HG02870 (cell line): ENCODE measurements around the gene TUBG1.

Experiments
- ATAC-seq: cut with Tn5 transposase; IDR thresholded peaks from one replicate; pipeline ENCODE4 v1.9.1; 2021; ENCODE audit warnings: mild to moderate bottlenecking, moderate library complexity; ENCODE audit not compliant: unreplicated experiment

TUBG1 gene

DNA sequence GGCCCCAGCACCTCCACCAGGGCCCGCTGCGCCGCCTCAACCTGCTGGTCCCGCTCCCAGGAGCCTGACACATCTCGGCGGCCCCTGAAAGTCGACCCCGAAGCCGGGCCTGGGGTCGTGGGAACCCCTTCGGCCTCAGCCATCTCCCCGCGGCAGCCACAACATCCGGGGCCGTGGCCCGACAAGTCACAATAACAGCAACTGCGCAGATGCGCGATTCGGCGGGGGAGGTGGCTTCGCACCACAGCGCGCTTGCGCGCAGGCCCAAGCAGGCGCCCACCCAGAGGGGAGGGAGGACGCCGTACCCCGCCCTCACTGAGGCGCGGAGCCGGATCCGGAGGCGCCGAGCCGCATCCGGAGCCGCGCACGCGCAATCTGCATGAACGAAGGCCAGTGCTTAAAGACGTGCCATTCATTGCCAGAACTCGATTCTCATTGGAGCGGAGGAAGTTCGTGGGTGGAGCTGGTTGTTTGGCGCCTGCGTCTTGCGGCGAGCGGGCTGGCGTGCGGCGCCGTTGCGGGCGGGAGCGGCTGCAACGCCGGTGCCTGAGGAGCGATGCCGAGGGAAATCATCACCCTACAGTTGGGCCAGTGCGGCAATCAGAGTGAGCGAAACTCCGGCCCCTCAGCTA is at the start of gene TUBG1, which contains the start of gene RETREG3:
TSS of gene TUBG1 (plus strand) at position 502 of the 632 bp plus-strand sequence. CDS start at position 557, 55 bp downstream.
TSS of gene RETREG3 (minus strand) at position 193 of the 632 bp plus-strand sequence. CDS start at position 143, 50 bp downstream.
- peak; percentile 87 for ATAC-seq

DNA sequence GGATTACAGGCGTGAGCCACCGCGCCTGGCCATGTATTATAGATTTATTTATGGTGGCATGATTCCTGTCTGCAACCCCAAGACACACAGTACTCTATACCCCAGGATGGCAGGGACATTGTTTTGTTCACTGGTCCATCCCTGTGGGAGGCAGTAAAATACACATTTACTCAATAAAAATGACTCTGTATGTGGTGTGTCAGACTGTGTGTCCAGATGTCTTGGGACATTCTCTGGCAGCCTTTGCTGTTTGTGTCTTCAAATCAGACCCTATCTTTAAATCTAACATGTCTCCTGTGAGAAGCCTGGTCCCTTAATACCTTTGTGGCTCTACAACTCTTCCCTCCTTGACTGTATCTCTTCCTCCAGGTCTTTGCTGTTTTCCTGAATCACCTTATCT is 49.2 kb upstream of the TUBG1 start:
- ATAC-seq, result no peak

DNA sequence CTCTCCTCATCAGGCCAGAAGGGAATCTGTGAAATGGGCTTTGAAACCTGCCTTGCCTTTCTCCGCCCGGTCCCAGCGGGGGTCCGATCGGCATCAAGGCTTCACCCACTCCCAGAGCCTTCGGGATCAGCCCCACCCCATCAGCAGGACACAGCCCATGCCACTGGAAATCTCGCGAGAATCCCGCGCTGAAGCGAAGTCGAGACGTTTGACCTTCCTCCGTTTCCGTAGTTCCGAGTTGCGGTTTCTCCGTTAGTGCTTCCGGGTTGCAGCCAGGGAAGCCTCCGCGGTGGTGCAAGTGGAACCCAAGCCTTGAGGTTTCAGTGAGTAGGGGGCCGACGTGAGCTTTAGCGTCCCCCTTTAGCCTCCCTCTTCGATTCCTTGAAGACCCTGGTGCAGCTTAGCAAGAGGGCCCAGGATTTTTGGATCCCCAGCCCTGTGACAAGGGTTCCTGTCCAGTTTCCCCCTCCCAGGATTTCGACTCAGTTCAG is 47.5 kb upstream of the TUBG1 start, which contains the start of gene COASY:
TSS of gene COASY (plus strand) at position 252 of the 491 bp plus-strand sequence. CDS start 475 bp downstream, outside the sequence.
- peak; percentile 64 for ATAC-seq

GRCh38 chr17:42562388-42563142 is 46.9 kb upstream of the TUBG1 start:
- ATAC-seq, result no peak

DNA sequence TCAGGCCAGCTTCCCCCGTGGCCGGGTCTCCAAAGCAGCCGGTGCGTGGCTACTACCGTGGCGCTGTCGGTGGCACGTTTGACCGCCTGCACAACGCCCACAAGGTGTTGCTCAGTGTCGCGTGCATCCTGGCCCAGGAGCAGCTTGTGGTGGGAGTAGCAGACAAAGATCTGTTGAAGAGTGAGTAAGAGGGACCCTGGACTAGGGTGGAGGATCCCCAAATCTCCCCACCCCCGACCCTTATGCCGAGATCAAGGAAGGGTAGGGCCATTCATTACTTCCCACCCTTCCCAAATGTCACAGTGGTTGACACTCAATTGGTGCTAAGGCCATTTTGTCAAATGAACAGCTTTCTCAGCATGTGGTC is 46.4 kb upstream of the TUBG1 start:
- ATAC-seq, result no peak

- no peak for ATAC-seq
These were observed 45.9 kb upstream of the TUBG1 start for GRCh38 chr17:42563543-42563942.

DNA sequence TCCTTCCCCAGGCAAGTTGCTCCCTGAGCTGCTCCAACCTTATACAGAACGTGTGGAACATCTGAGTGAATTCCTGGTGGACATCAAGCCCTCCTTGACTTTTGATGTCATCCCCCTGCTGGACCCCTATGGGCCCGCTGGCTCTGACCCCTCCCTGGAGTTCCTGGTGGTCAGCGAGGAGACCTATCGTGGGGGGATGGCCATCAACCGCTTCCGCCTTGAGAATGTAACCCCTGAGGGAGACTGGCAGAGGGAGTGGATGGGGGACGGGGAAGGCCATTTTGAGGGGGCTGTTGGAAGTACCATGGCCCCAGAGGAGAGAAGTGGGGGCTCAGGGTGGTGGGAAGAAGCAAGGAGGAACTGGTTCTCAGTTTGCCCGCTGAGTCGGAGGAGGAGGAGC is 45.5 kb upstream of the TUBG1 start:
- ATAC-seq, result no peak

DNA sequence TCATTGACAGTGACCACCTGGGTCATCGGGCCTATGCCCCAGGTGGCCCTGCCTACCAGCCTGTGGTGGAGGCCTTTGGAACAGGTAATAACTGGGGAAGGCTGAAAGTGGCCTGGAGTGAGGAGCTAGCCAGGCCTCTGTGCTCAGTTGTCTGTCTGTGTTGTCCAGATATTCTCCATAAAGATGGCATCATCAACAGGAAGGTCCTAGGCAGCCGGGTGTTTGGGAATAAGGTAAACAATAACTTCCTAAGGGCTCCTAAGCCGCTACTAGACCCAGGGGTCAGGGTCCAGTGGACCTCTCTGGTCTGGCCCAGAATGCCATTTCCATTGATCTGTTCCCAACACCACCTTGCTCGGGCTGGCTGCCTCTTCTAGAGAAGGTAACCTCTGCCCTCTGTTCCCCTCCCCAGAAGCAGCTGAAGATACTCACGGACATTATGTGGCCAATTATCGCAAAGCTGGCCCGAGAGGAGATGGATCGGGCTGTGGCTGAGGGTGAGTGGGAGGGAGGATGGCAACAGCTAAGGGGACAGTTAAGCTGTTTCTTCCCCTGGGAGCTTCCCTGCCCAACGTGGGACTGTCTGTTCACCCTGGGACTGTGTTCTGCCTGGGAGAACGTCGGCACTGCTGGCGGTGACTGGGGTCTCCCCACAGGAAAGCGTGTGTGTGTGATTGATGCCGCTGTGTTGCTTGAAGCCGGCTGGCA is 44.5 kb upstream of the TUBG1 start:
- ATAC-seq, result no peak

DNA sequence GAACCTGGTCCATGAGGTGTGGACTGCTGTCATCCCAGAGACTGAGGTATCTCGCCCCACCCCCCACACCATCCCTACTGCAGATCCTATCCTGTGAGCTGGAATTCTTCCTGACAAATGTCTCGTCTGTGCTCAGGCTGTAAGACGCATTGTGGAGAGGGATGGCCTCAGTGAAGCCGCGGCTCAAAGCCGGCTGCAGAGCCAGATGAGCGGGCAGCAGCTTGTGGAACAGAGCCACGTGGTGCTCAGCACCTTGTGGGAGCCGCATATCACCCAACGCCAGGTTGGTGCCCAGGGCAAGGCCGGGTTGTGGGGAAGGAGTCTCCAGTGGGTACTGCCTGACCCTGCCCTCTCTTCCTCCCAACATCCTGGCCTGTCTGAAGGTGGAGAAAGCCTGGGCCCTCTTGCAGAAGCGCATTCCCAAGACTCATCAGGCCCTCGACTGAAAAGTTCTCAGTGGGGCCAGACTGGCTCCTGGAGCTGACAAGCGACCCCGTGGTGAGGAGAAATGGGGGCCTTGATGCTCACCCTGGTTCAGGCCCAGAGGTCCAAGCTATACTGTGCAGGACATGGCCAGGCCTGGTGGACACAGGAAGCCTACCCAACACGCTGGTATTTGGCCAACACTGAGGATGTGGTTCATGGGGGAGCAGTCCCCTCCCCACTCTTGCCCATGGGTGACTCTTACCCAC is 43.8 kb upstream of the TUBG1 start:
- no peak for ATAC-seq

- no peak for ATAC-seq
These were observed 43.1 kb upstream of the TUBG1 start for GRCh38 chr17:42566215-42566882.

GRCh38 chr17:42566883-42567573 is 42.5 kb upstream of the TUBG1 start, which contains the start of gene MLX:
Gene MLX (plus strand): TSS chr17:42567100. CDS start chr17:42567125, 25 bp downstream.
- no peak for ATAC-seq

- ATAC-seq, result no peak
These were observed 41.0 kb upstream of the TUBG1 start for GRCh38 chr17:42568341-42569111.

DNA sequence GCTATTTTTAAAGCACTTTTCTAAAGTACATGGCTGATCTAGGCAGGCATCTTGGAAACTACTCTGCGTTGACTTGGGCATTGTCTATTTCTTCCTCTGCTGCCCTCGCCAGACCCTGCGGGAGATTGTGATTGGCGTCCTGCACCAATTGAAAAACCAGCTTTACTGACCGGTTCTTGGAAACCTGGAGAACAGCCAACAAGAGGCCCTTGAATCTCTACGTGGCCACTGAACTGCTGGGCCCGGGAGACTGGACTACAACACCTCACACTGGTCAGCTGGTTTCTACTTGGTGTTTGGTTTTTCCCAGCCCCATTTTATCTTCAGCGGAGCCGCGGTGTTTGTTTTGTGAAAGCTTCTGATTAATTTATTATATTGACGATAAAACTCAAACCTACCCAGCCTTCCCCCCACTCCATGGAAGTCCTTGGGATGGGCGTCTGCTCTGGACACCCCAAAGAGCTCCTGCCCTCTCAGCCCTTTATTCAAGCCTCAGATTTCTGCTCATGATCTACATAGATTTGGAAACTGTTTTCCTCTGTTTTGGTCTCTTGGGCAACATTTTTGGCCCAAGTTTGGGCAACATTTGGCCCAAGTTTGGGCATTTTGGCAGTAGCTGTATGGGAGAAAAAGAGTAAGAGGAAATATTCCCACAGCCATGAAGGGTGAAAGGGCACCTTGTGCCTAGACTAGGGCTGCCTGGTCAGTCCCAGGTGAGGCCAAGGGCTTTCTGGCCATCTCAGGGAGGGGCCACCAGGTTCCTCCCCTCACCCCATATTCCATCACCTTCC is 37.9 kb upstream of the TUBG1 start:
- no peak for ATAC-seq

GRCh38 chr17:42573095-42573494 is 36.4 kb upstream of the TUBG1 start:
- no peak for ATAC-seq

GRCh38 chr17:42574463-42574862 is 35.0 kb upstream of the TUBG1 start:
- ATAC-seq, result no peak

- ATAC-seq, result no peak
These were observed 32.3 kb upstream of the TUBG1 start for GRCh38 chr17:42577140-42577531.

DNA sequence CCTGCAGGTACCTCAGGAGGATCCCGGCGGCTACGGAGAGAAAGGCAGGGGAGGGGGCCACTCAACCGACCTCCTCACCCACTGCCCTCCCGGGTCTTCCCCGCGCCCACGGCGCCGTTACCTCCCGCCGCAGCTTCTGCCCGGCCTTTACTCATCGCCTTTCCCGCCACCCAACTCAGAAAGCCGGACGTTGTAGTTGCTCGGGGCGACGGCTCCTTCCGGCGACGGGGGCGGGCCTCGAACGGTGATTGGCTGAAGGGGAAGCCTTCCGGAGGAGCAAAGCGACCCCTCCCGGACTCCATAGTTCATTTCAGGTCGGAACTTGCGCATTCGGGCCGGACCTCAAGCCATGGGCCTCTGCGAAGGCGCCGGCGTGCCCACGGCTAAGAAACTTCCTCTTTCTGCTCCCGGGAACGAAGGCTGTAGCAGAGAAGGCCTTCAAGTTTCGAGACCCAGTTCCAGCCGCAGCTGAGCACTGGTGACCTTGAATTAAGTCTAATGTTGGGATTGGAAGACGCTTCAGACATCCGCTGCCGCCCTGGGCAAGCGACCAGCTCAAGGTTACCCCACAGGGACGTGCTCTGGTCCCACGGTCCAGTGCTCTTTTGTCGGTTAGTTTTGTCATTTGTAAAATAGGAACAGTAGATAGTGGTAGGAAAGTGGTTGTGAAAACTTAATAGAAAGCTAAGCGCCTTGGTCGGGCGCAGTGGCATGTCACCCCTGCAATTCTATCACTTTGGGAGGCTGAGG is 31.8 kb upstream of the TUBG1 start, which contains the start of gene PSMC3IP:
TSS of gene PSMC3IP (minus strand) at position 198 of the 750 bp plus-strand sequence. CDS start at position 155, 43 bp downstream.
- peak; percentile 59 for ATAC-seq
